SK-N-SH treated with all-trans-retinoic acid at 6 μM for 48 hours (cell line): ENCODE measurements around the gene ADGB.

Source experiments
- ARNTL ChIP-seq: fragments of 450-650 bp; formaldehyde crosslinking; IDR thresholded peaks from 2 replicates; pipeline ENCODE4 v1.5.0; 2020; ENCODE audit warnings: low read depth, mild to moderate bottlenecking, moderate library complexity, borderline replicate concordance
- BACH2 ChIP-seq: fragments of 250-450 bp; sonication (Bioruptor Pico); IDR thresholded peaks from 2 replicates; pipeline ENCODE4 v1.9.0; 2021; ENCODE audit warnings: mild to moderate bottlenecking, borderline replicate concordance
- CSRNP3 ChIP-seq: fragments of 250-450 bp; sonication (Bioruptor Pico); IDR thresholded peaks from 2 replicates; pipeline ENCODE4 v1.5.1; 2021; ENCODE audit warnings: mild to moderate bottlenecking, moderate library complexity
- GLIS3 ChIP-seq: fragments of 250-450 bp; sonication (Bioruptor Pico); IDR thresholded peaks from 2 replicates; pipeline ENCODE4 v1.5.0; 2020; ENCODE audit warnings: mild to moderate bottlenecking, moderate library complexity
- ZFP30 ChIP-seq: fragments of 450-650 bp; formaldehyde crosslinking; IDR thresholded peaks from 2 replicates; pipeline ENCODE4 v1.5.0; 2022; ENCODE audit warnings: mild to moderate bottlenecking, moderate library complexity
- TF ChIP-seq, protein P1 (sequence below): fragments of 250-450 bp; sonication (Bioruptor Pico); IDR thresholded peaks from 2 replicates; pipeline ENCODE4 v1.8.0; 2020; ENCODE audit warnings: mild to moderate bottlenecking, moderate library complexity, borderline replicate concordance

- TF ChIP-seq, protein P1, sequence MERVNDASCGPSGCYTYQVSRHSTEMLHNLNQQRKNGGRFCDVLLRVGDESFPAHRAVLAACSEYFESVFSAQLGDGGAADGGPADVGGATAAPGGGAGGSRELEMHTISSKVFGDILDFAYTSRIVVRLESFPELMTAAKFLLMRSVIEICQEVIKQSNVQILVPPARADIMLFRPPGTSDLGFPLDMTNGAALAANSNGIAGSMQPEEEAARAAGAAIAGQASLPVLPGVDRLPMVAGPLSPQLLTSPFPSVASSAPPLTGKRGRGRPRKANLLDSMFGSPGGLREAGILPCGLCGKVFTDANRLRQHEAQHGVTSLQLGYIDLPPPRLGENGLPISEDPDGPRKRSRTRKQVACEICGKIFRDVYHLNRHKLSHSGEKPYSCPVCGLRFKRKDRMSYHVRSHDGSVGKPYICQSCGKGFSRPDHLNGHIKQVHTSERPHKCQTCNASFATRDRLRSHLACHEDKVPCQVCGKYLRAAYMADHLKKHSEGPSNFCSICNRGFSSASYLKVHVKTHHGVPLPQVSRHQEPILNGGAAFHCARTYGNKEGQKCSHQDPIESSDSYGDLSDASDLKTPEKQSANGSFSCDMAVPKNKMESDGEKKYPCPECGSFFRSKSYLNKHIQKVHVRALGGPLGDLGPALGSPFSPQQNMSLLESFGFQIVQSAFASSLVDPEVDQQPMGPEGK: no peak
- no peak for TF ChIP-seq BACH2 (CRISPR knock-in tag)
- no peak for TF ChIP-seq ARNTL
- TF ChIP-seq CSRNP3 (CRISPR knock-in tag): no peak
- TF ChIP-seq ZFP30 (CRISPR knock-in tag): no peak
- no peak for TF ChIP-seq GLIS3 (CRISPR knock-in tag)
Measured at GRCh38 chr6:146620655-146621054, 21.9 kb downstream of the ADGB start.
